ENCODE results near the gene TENM4. TPM values are rescaled to one million over a fixed set of nuclear protein-coding genes. Genes with fewer than 3 reads are reported as not detected.

Gene TENM4
- total and polyA plus RNA-seq, 2 of the 13 experiments (the other 11 are each of a cell fraction or from before 2014, with no cell fraction given), result not detected

DNA sequence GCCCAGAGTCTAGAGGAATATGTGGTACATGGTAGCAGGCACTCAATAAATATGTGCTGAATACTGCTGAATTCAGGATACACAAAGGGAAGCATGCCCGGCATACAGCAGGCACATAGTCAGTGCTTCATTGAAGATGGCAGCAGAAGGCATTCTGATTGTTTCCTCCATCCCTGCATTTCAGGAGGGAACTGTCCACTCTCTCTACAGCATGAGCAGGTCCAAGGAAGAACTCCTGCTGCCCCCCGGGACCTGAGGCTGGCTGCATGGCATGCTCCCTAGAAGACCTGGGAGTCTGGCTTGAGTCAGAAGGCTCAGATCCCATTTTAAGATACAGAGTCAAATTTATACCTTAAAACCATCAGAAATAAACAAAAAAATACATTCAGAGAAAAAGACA, 546.8 kb downstream of the TENM4 start (continued):
- TF ChIP-seq, protein P1, sequence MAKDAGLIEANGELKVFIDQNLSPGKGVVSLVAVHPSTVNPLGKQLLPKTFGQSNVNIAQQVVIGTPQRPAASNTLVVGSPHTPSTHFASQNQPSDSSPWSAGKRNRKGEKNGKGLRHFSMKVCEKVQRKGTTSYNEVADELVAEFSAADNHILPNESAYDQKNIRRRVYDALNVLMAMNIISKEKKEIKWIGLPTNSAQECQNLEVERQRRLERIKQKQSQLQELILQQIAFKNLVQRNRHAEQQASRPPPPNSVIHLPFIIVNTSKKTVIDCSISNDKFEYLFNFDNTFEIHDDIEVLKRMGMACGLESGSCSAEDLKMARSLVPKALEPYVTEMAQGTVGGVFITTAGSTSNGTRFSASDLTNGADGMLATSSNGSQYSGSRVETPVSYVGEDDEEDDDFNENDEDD (CRISPR knock-in tag; IDR thresholded peaks at IDR 0.05; ENCODE audit: borderline replicate concordance), result no peak
- TF ChIP-seq ZNF263 (CRISPR knock-in tag; IDR thresholded peaks at IDR 0.05) (no peak), ISL2 (CRISPR knock-in tag; IDR thresholded peaks at IDR 0.05) (no peak), ZFY (CRISPR knock-in tag; IDR thresholded peaks at IDR 0.05) (no peak), ZNF788 (CRISPR knock-in tag; IDR thresholded peaks at IDR 0.05; ENCODE audit: borderline replicate concordance) (no peak), MAFG (CRISPR knock-in tag; IDR thresholded peaks at IDR 0.05) (no peak), ATAD3A (CRISPR knock-in tag; IDR thresholded peaks at IDR 0.05) (no peak)

DNA sequence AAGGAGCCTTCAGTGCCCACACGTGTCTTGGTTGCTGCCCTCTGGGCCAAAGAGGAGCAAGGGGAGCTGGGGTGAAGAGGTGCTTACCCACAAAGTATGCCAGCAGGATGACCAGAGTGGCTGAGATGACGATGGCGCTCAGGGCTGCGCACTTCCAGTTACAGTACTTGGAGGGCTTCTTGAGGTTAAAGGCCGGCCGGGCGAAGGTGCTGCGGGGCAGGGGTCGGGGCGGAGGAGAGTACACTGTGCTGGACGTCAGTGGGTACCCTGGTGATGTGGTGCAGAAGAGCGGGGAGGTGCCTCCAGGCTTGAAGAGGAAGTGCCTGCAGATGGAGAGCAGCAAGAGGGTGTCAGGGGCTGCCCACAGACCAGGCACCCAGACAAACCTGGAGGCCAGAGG, 551.1 kb downstream of the TENM4 start:
- H3K36me3 ChIP-seq (replicated peaks in 1 of 2; ENCODE audit: control insufficient read depth in 1 of 2, insufficient read depth in 2 of 2, low read length in 2 of 2), result no peaks in the 10 kb centered on the region
- POLR2A ChIA-PET, result no interaction called here
- H3K9ac ChIP-seq (ENCODE audit: insufficient read depth, low read depth, low read length), result no peak overlapping the region
- H3K4me1 ChIP-seq (ENCODE audit: insufficient read depth, low read length), result no peaks in the 10 kb centered on the region
- DNase-seq (ENCODE audit: low spot score) (no peak), ATAC-seq (no peak), FAIRE-seq (no peak)
- CTCF ChIA-PET (ENCODE audit: low intra/inter-chr PET ratio, low total read pairs), result no interaction called here
- no peak overlapping the region for H3K4me2 ChIP-seq (ENCODE audit: low read depth, low read length)
- H4K20me1 ChIP-seq (ENCODE audit: insufficient read depth, low read length), result no peaks in the 10 kb centered on the region
- 39% methylated on average over 12 of the region's 12 CpGs for WGBS (ENCODE audit: low lambda C conversion rate)
- in situ Hi-C loops (cut with HindIII; ENCODE audit: extremely low pct_ligation_motif_present, low pct_unique_long_range_greater_than_20kb) (no loop called here), intact Hi-C loops (cut with micrococcal nuclease; ENCODE audit: unreplicated experiment) (no loop called here)
- H2AFZ ChIP-seq (ENCODE audit: low read length), result no peak overlapping the region
- H3K27ac ChIP-seq (ENCODE audit: extremely low read length, insufficient read depth, low read length), result no peak overlapping the region
- H3K79me2 ChIP-seq (ENCODE audit: insufficient read depth, low read length), result no peaks in the 10 kb centered on the region
- H3K9me3 ChIP-seq (ENCODE audit: low read length), result no peaks in the 10 kb centered on the region
- BruUV-seq (replicated peaks), result no TSS peak
- no peak overlapping the region for H3K4me3 ChIP-seq (replicated peaks in 1 of 3; ENCODE audit: insufficient read depth in 1 of 3, low read depth in 2 of 3, low read length in 3 of 3)
- peaks cover 0 to 4% of the 10 kb centered on the region in 2 experiments; a peak in 1 of 5 replicates for H3K27me3 ChIP-seq (ENCODE audit: control insufficient read depth in 1 of 2, insufficient read depth in 2 of 2, low read length in 2 of 2)
- TF ChIP-seq ZNF180 (CRISPR knock-in tag; IDR thresholded peaks at IDR 0.05; ENCODE audit: borderline replicate concordance, low read depth), result no peak

Measured in HepG2 (cell line).